Measurements from ENCODE around the gene SYT2.

SYT2 gene

GRCh38 chr1:202703191-202703590 lies 7.1 kb downstream of the SYT2 start:
- DNase-seq = no peak

- no peak for DNase-seq
These were observed 8.2 kb downstream of the SYT2 start for GRCh38 chr1:202702088-202702487.

GRCh38 chr1:202701200-202701599 lies 9.1 kb downstream of the SYT2 start:
- DNase-seq = no peak

- DNase-seq = no peak
These were observed 10.2 kb downstream of the SYT2 start for GRCh38 chr1:202700061-202700460.

GRCh38 chr1:202698276-202698675 lies 12.0 kb downstream of the SYT2 start:
- no peak for DNase-seq

- no peak for DNase-seq
These were observed 13.2 kb downstream of the SYT2 start for GRCh38 chr1:202697038-202697437.

GRCh38 chr1:202694314-202694713 lies 15.9 kb downstream of the SYT2 start:
- no peak for DNase-seq

- no peak for DNase-seq
These were observed 17.2 kb downstream of the SYT2 start for GRCh38 chr1:202692959-202693555.

- no peak for DNase-seq
These were observed 18.4 kb downstream of the SYT2 start for GRCh38 chr1:202691816-202692215.

- no peak for DNase-seq
These were observed 20.5 kb downstream of the SYT2 start for GRCh38 chr1:202689493-202690342.

- no peak for DNase-seq
These were observed 21.2 kb downstream of the SYT2 start for GRCh38 chr1:202689082-202689481.

- DNase-seq = no peak
These were observed 21.9 kb downstream of the SYT2 start for GRCh38 chr1:202688401-202688800.

GRCh38 chr1:202687798-202688197 lies 22.5 kb downstream of the SYT2 start:
- DNase-seq = no peak

- no peak for DNase-seq
These were observed 22.9 kb downstream of the SYT2 start for GRCh38 chr1:202687370-202687769.

GRCh38 chr1:202685641-202686040 lies 24.6 kb downstream of the SYT2 start:
- no peak for DNase-seq

- DNase-seq = no peak
These were observed 25.5 kb downstream of the SYT2 start for GRCh38 chr1:202684716-202685115.

GRCh38 chr1:202683029-202683428 lies 27.2 kb downstream of the SYT2 start:
- no peak for DNase-seq

GRCh38 chr1:202682477-202682876 lies 27.8 kb downstream of the SYT2 start:
- DNase-seq = no peak

GRCh38 chr1:202681736-202682420 lies 28.4 kb downstream of the SYT2 start:
- no peak for DNase-seq

- DNase-seq = no peak
These were observed 29.5 kb downstream of the SYT2 start for GRCh38 chr1:202680586-202681352.

- no peak for DNase-seq
These were observed 30.7 kb downstream of the SYT2 start for GRCh38 chr1:202679406-202680177.

GRCh38 chr1:202677433-202677832 lies 32.8 kb downstream of the SYT2 start:
- DNase-seq = no peak
